Vagina (tissue), 2 donors: ENCODE results near the gene NRP2. TPM values are rescaled to one million over a fixed set of nuclear protein-coding genes. Genes with fewer than 3 reads are reported as not detected.
A peak's percentile ranks its signal among the peaks of the same experiment; 100 is the strongest.

Source experiments
- DNase-seq, 2 donors: peaks; one replicate each; pipeline ENCODE4 v3.0.0-alpha.2; 2017; ENCODE audit errors: extremely low spot score in 2 of 2
- H3K27ac ChIP-seq: fragments of 200-600 bp; sonication (generic); one replicate; pipeline ENCODE4 v1.5.1; 2019
- H3K27me3 ChIP-seq: fragments of 200-600 bp; sonication (generic); one replicate; pipeline ENCODE4 v1.5.1; 2019
- H3K36me3 ChIP-seq, 2 donors: fragments of 200-600 bp; sonication (generic); one replicate each; pipeline ENCODE4 v1.5.1; 2017 to 2019
- H3K4me1 ChIP-seq: fragments of 200-600 bp; sonication (generic); one replicate; pipeline ENCODE4 v1.5.1; 2019
- H3K4me3 ChIP-seq, 2 donors: fragments of 200-600 bp; sonication (generic); 1 replicate in 1 of 2; 2 replicates in 1 of 2; pipeline ENCODE4 v1.5.1; 2016 to 2019
- H3K9me3 ChIP-seq: fragments of 200-600 bp; sonication (generic); one replicate; pipeline ENCODE4 v1.5.1; 2019
- POLR2A ChIP-seq, 2 donors: fragments of 450-650 bp; IDR thresholded peaks; one replicate each; pipeline ENCODE4 v1.6.1; 2017; ENCODE audit warnings: antibody characterized with exemption in 2 of 2, mild to moderate bottlenecking in 2 of 2, moderate library complexity in 2 of 2
- POLR2AphosphoS5 ChIP-seq, 2 donors: sonication (generic); formaldehyde crosslinking; IDR thresholded peaks; one replicate each; pipeline ENCODE4 v1.9.0; 2017; ENCODE audit warnings: antibody characterized with exemption in 2 of 2, mild to moderate bottlenecking in 2 of 2, low read depth in 1 of 2; ENCODE audit not compliant: insufficient read depth in 1 of 2
- intact Hi-C: fragments of 100-400 bp; cut with DNase I; formaldehyde crosslinking; loops from one replicate; pipeline ENCODE4 v1.15.1; 2023
- total RNA-seq: library from RNA; depleted of rRNA; stranded (reverse); fragments of >200 nt; gene quantifications from one replicate; pipeline ENCODE4 v1.2.3, GENCODE V29; 2016
- TF ChIP-seq, protein P1 (sequence below), 3 experiments: fragments of 450-650 bp in 2 of 3; fragments of 200-600 bp in 1 of 3; sonication (generic) in 1 of 3; IDR thresholded peaks; one replicate each; pipeline ENCODE4 v1.5.1; 2017 to 2019; ENCODE audit warnings: antibody characterized with exemption in 3 of 3, mild to moderate bottlenecking in 2 of 3, moderate library complexity in 2 of 3

Gene NRP2
- total RNA-seq, 1 donor from 2014 or later: 65.6 TPM

- no peak overlapping the region for H3K4me3 ChIP-seq
- H3K27ac ChIP-seq: peak overlapping the region; percentile 24
- no peaks in the 10 kb centered on the region for H3K36me3 ChIP-seq
- DNase-seq: no peak
- intact Hi-C loops: loop anchor here (5.0 kb wide), 1 partner anchor 81 kb away; the partner anchor contains the start of gene NRP2
- peaks cover 10% of the 10 kb centered on the region for H3K4me1 ChIP-seq
- H3K27me3 ChIP-seq: no peaks in the 10 kb centered on the region
- no peaks in the 10 kb centered on the region for H3K9me3 ChIP-seq
- TF ChIP-seq POLR2AphosphoS5 (IDR thresholded peaks at IDR 0.05; ENCODE audit: insufficient read depth in 1 of 2, low read depth in 1 of 2) (peak in 1 of 2 donors; percentile 59), POLR2A (IDR thresholded peaks at IDR 0.05) (no peak)
- TF ChIP-seq, protein P1, sequence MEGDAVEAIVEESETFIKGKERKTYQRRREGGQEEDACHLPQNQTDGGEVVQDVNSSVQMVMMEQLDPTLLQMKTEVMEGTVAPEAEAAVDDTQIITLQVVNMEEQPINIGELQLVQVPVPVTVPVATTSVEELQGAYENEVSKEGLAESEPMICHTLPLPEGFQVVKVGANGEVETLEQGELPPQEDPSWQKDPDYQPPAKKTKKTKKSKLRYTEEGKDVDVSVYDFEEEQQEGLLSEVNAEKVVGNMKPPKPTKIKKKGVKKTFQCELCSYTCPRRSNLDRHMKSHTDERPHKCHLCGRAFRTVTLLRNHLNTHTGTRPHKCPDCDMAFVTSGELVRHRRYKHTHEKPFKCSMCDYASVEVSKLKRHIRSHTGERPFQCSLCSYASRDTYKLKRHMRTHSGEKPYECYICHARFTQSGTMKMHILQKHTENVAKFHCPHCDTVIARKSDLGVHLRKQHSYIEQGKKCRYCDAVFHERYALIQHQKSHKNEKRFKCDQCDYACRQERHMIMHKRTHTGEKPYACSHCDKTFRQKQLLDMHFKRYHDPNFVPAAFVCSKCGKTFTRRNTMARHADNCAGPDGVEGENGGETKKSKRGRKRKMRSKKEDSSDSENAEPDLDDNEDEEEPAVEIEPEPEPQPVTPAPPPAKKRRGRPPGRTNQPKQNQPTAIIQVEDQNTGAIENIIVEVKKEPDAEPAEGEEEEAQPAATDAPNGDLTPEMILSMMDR (IDR thresholded peaks at IDR 0.05): peak in 2 of 3 experiments; percentile 25 to 42
Measured at GRCh38 chr2:205763708-205764211, 81.5 kb downstream of the NRP2 start.

GRCh38 chr2:205764270-205764746 is 82.0 kb downstream of the NRP2 start:
- Histone ChIP-seq H3K27me3 (no peaks in the 10 kb centered on the region), H3K27ac (peak overlapping the region; percentile 24), H3K4me1 (peaks cover 10% of the 10 kb centered on the region), H3K9me3 (no peaks in the 10 kb centered on the region), H3K4me3 (no peak overlapping the region), H3K36me3 (no peaks in the 10 kb centered on the region)
- TF ChIP-seq POLR2A (IDR thresholded peaks at IDR 0.05) (no peak), POLR2AphosphoS5 (IDR thresholded peaks at IDR 0.05; ENCODE audit: insufficient read depth in 1 of 2, low read depth in 1 of 2) (no peak)
- TF ChIP-seq, protein P1 (IDR thresholded peaks at IDR 0.05): no peak
- no peak for DNase-seq
- intact Hi-C loops: loop anchor here (5.0 kb wide), 1 partner anchor 82 kb away; the partner anchor contains the start of gene NRP2

DNA sequence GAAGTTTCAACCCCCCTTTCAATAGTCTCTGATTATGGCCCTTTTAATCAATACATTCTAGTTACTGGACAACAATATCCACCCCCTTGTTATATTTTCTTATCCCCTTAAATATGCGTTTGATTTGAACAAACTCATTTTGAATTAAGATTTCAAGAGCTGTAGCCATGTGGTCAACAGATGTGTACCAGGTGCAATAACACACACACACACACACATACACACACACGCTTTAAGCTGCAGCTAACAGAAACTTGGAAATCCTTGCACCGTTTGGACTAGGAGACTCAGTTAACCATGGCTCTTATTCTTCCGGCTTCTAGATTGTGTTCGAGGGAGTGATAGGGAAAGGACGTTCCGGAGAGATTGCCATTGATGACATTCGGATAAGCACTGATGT is 82.8 kb downstream of the NRP2 start:
- intact Hi-C loops: no loop called here
- no peaks in the 10 kb centered on the region for H3K9me3 ChIP-seq
- no peaks in the 10 kb centered on the region for H3K36me3 ChIP-seq
- peaks cover 10% of the 10 kb centered on the region for H3K4me1 ChIP-seq
- H3K4me3 ChIP-seq: no peak overlapping the region
- H3K27ac ChIP-seq: no peak overlapping the region
- H3K27me3 ChIP-seq: no peaks in the 10 kb centered on the region
- DNase-seq: no peak
- TF ChIP-seq POLR2AphosphoS5 (IDR thresholded peaks at IDR 0.05; ENCODE audit: insufficient read depth in 1 of 2, low read depth in 1 of 2): no peak
- TF ChIP-seq, protein P1 (IDR thresholded peaks at IDR 0.05): no peak
- no peak for TF ChIP-seq POLR2A (IDR thresholded peaks at IDR 0.05)

DNA sequence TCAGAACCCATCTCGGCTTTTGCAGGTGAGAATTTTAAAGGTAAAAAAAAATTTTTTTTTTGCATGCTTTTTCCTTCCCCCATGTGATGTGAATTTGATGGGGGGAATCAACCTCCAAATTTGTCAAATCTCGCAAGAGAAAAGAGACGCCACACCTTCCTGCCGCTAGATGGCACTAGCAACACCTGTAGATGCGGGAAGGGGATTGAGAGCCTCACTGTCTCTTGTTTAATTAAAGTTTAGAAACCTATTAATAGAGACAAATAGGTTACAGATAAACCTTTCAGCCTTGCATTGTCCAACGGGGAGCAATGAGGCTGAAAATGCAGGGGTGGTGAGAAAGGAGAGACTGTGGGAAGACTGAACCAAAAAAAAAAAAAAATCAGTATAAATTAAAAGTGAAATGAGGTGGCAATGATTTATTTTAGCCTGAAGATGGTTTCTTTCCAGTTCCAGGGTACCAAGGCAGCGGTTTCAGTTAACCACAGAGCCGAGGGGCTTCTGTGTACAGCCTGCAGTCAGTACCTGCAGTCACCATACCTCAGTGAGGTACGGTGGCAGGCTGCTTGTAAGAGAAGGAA is 84.6 kb downstream of the NRP2 start:
- H3K9me3 ChIP-seq: no peaks in the 10 kb centered on the region
- H3K4me1 ChIP-seq: peaks cover 10% of the 10 kb centered on the region
- H3K4me3 ChIP-seq: no peak overlapping the region
- H3K27me3 ChIP-seq: no peaks in the 10 kb centered on the region
- TF ChIP-seq POLR2A (IDR thresholded peaks at IDR 0.05): no peak
- no peak for TF ChIP-seq POLR2AphosphoS5 (IDR thresholded peaks at IDR 0.05; ENCODE audit: insufficient read depth in 1 of 2, low read depth in 1 of 2)
- TF ChIP-seq, protein P1 (IDR thresholded peaks at IDR 0.05): peak; percentile 73 to 77 (median 73)
- H3K27ac ChIP-seq: no peak overlapping the region
- no peaks in the 10 kb centered on the region for H3K36me3 ChIP-seq
- intact Hi-C loops: no loop called here
- no peak for DNase-seq

DNA sequence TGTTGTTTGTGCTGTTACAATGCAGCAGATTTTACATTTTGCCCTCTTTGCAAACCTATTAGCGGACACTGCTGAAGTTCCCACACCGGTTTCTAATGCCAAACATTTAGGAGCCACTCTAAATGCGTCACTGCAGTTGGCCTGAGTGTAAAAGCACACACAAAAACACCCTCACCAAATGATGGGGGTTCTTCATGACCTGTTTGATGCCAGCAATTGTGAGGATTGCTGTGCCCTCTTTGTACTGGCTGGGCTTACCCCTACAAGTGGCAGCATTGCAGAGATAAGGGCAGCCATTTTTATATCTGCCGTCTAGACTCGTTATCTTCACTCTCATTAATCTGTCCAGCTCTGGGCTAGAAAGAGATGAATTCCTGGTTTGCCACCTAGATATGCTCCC is 85.3 kb downstream of the NRP2 start:
- Histone ChIP-seq H3K9me3 (no peaks in the 10 kb centered on the region), H3K4me3 (no peak overlapping the region), H3K36me3 (no peaks in the 10 kb centered on the region), H3K27ac (no peak overlapping the region), H3K27me3 (no peaks in the 10 kb centered on the region), H3K4me1 (peaks cover 10% of the 10 kb centered on the region)
- intact Hi-C loops: no loop called here
- no peak for TF ChIP-seq POLR2AphosphoS5 (IDR thresholded peaks at IDR 0.05; ENCODE audit: insufficient read depth in 1 of 2, low read depth in 1 of 2)
- TF ChIP-seq, protein P1 (IDR thresholded peaks at IDR 0.05): no peak
- TF ChIP-seq POLR2A (IDR thresholded peaks at IDR 0.05): no peak
- no peak for DNase-seq
